Skeletal muscle satellite cell (primary cell): Measurements from ENCODE around the gene NPIPB2. TPM values are rescaled to one million over a fixed set of nuclear protein-coding genes. Genes with fewer than 3 reads are reported as not detected.

ENCODE experiments used
- H3K27me3 ChIP-seq: 2 replicates; pipeline ENCODE4 v1.7.0; 2013; ENCODE audit warnings: low read length; ENCODE audit not compliant: control insufficient read depth, insufficient read depth
- H3K36me3 ChIP-seq: 2 replicates; pipeline ENCODE4 v1.7.0; 2013; ENCODE audit warnings: mild to moderate bottlenecking, control low read depth, low read length; ENCODE audit not compliant: insufficient read depth
- H3K4me1 ChIP-seq: 2 replicates; pipeline ENCODE4 v1.7.0; 2013; ENCODE audit warnings: low read length; ENCODE audit not compliant: control insufficient read depth, insufficient read depth
- H3K4me2 ChIP-seq: 2 replicates; pipeline ENCODE4 v1.7.0; 2013; ENCODE audit warnings: mild to moderate bottlenecking, low read length
- H3K4me3 ChIP-seq: 2 replicates; pipeline ENCODE4 v1.7.0; 2013; ENCODE audit warnings: low read length
- H3K9ac ChIP-seq: 2 replicates; pipeline ENCODE4 v1.7.0; 2013; ENCODE audit warnings: mild to moderate bottlenecking, low read depth, low read length, moderate library complexity
- H3K9me3 ChIP-seq: replicated peaks from 2 replicates; pipeline ENCODE4 v1.7.0; 2013; ENCODE audit warnings: mild to moderate bottlenecking, control low read depth, low read length
- small RNA-seq: library from RNA; depleted of rRNA; stranded (forward); fragments of <200 nt; gene quantifications from one replicate; pipeline ENCODE3, GENCODE V24; 2012

NPIPB2 gene

GRCh38 chr16:11890231-11890965 is 51.4 kb downstream of the NPIPB2 start:
- no peak overlapping the region for H3K4me3 ChIP-seq
- no peak overlapping the region for H3K9ac ChIP-seq
- no peaks in the 10 kb centered on the region for H3K9me3 ChIP-seq
- peaks cover 63% of the 10 kb centered on the region for H3K36me3 ChIP-seq
- no peak overlapping the region for H3K4me2 ChIP-seq
- no peaks in the 10 kb centered on the region for H3K4me1 ChIP-seq
- H3K27me3 ChIP-seq = no peaks in the 10 kb centered on the region

- Histone ChIP-seq H3K4me1 (no peaks in the 10 kb centered on the region), H3K27me3 (no peaks in the 10 kb centered on the region), H3K9ac (no peak overlapping the region), H3K36me3 (peaks cover 66% of the 10 kb centered on the region), H3K4me3 (no peak overlapping the region), H3K4me2 (no peak overlapping the region), H3K9me3 (no peaks in the 10 kb centered on the region)
Observed at GRCh38 chr16:11886881-11887280, 55.0 kb downstream of the NPIPB2 start.

GRCh38 chr16:11884035-11884434 is 57.8 kb downstream of the NPIPB2 start:
- no peak overlapping the region for H3K9ac ChIP-seq
- H3K27me3 ChIP-seq = no peaks in the 10 kb centered on the region
- H3K36me3 ChIP-seq = peaks cover 75% of the 10 kb centered on the region
- H3K9me3 ChIP-seq = no peaks in the 10 kb centered on the region
- H3K4me2 ChIP-seq = no peak overlapping the region
- H3K4me3 ChIP-seq = no peak overlapping the region
- no peaks in the 10 kb centered on the region for H3K4me1 ChIP-seq

- Histone ChIP-seq H3K36me3 (peaks cover 78% of the 10 kb centered on the region), H3K4me2 (no peak overlapping the region), H3K9ac (no peak overlapping the region), H3K4me1 (peaks cover 5% of the 10 kb centered on the region), H3K9me3 (no peaks in the 10 kb centered on the region), H3K27me3 (no peaks in the 10 kb centered on the region), H3K4me3 (no peak overlapping the region)
Observed at GRCh38 chr16:11880007-11880406, 61.8 kb downstream of the NPIPB2 start.

GRCh38 chr16:11877374-11877773 is 64.5 kb downstream of the NPIPB2 start:
- H3K4me2 ChIP-seq = no peak overlapping the region
- H3K4me3 ChIP-seq = no peak overlapping the region
- no peak overlapping the region for H3K9ac ChIP-seq
- H3K4me1 ChIP-seq = peaks cover 5% of the 10 kb centered on the region
- peaks cover 77% of the 10 kb centered on the region for H3K36me3 ChIP-seq
- no peaks in the 10 kb centered on the region for H3K27me3 ChIP-seq
- H3K9me3 ChIP-seq = no peaks in the 10 kb centered on the region

Small RNAs within 50 kb of the gene (small RNA-seq; reads per million reads assigned to genes)
- gene AC007216.5 = not detected
- not detected for gene COX6CP1
- gene UBL5P4 = not detected
